OCI-LY1 (cell line): ENCODE data around the gene SMC4.

Experiments
- CTCF ChIP-seq: fragments of 200-600 bp; sonication (generic), shearing (Covaris generic); IDR thresholded peaks from 2 replicates; pipeline ENCODE4 v1.5.1; 2017; ENCODE audit warnings: mild to moderate bottlenecking, antibody characterized with exemption, low read length, moderate library complexity, mixed read lengths
- EZH2 ChIP-seq: fragments of 200-600 bp; sonication (generic), shearing (Covaris generic); IDR thresholded peaks from 2 replicates; pipeline ENCODE4 v1.8.0; 2017; ENCODE audit warnings: borderline replicate concordance, mixed run types, mild to moderate bottlenecking, antibody characterized with exemption, low read length, moderate library complexity, mixed read lengths

GRCh38 chr3:160435747-160436146 is 36.3 kb downstream of the SMC4 start:
- TF ChIP-seq CTCF (no peak), EZH2 (no peak)
